Mesothelial cell of epicardium (in vitro differentiated cells): ENCODE data around the gene UPF3A. TPM values are rescaled to one million over a fixed set of nuclear protein-coding genes. Genes with fewer than 3 reads are reported as not detected.

Experiments used
- DNase-seq, 2 experiments: peaks; one replicate each; pipeline ENCODE4 v3.0.0; 2021; ENCODE audit warnings: low spot score in 2 of 2; ENCODE audit not compliant: unreplicated experiment in 2 of 2
- H3K27ac Mint-ChIP-seq: 2 replicates; pipeline ENCODE4 v1.8.0; 2021; ENCODE audit warnings: mixed read lengths
- H3K27me3 Mint-ChIP-seq: 2 replicates; pipeline ENCODE4 v1.8.0; 2021; ENCODE audit warnings: low read depth, mixed read lengths
- H3K36me3 Mint-ChIP-seq: 2 replicates; pipeline ENCODE4 v1.8.0; 2021; ENCODE audit warnings: mixed read lengths
- H3K4me1 Mint-ChIP-seq: 2 replicates; pipeline ENCODE4 v1.8.0; 2021; ENCODE audit warnings: mixed read lengths
- H3K4me3 Mint-ChIP-seq: 2 replicates; pipeline ENCODE4 v1.8.0; 2021; ENCODE audit warnings: mild to moderate bottlenecking, moderate library complexity, mixed read lengths
- H3K9me3 Mint-ChIP-seq: 2 replicates; pipeline ENCODE4 v1.8.0; 2021; ENCODE audit warnings: mixed read lengths
- total RNA-seq: library from RNA; stranded (reverse); gene quantifications from 3 replicates; pipeline ENCODE4 v1.2.1, GENCODE V29; 2021
- TF ChIP-seq, protein P1 (sequence below): fragments of 200-600 bp; sonication (generic); IDR thresholded peaks from one replicate; pipeline ENCODE4 v1.5.0; 2021; ENCODE audit warnings: antibody characterized with exemption; ENCODE audit not compliant: unreplicated experiment

The UPF3A gene
- total RNA-seq, 1 donor from 2014 or later: 123 TPM

DNA sequence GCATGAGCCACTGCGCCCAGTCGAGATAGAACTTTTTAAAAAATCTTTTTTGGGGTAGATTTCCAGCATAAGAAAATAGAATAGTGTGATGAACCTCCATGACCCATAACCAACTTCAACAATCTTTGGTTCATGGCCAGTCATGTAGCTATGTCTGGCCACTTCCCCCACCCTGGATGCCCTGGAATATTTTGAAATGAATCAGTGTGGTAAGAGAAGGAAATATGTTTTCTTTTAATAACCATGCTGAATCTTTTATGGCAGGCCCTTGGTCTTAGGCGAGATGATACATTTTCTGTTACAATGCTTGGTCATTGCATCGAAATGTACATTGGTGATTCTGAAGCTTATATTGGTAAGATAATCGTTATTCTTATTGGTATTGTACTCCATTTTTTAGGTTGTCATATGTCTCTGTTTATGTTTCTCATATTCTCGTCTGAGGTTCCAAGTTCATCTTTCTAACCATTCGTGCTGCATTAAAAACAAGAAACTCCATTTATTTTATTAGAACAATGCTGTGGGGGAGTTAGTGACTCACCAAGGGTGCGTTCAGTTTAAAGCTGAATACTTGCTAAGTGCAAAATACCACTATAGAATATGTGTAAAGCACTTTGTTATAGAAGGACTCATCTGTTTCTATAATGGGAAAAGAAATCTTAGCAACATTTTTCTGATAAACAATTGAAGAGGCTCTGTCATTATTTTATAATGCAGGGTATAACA, 16.4 kb upstream of the UPF3A start:
- TF ChIP-seq, protein P1, sequence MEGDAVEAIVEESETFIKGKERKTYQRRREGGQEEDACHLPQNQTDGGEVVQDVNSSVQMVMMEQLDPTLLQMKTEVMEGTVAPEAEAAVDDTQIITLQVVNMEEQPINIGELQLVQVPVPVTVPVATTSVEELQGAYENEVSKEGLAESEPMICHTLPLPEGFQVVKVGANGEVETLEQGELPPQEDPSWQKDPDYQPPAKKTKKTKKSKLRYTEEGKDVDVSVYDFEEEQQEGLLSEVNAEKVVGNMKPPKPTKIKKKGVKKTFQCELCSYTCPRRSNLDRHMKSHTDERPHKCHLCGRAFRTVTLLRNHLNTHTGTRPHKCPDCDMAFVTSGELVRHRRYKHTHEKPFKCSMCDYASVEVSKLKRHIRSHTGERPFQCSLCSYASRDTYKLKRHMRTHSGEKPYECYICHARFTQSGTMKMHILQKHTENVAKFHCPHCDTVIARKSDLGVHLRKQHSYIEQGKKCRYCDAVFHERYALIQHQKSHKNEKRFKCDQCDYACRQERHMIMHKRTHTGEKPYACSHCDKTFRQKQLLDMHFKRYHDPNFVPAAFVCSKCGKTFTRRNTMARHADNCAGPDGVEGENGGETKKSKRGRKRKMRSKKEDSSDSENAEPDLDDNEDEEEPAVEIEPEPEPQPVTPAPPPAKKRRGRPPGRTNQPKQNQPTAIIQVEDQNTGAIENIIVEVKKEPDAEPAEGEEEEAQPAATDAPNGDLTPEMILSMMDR: no peak
- Mint-ChIP-seq H3K4me1 (no peaks in the 10 kb centered on the region), H3K4me3 (no peak overlapping the region), H3K36me3 (peaks cover 63% of the 10 kb centered on the region), H3K27ac (no peak overlapping the region), H3K27me3 (no peaks in the 10 kb centered on the region), H3K9me3 (peaks cover 9% of the 10 kb centered on the region)
- no peak for DNase-seq

DNA sequence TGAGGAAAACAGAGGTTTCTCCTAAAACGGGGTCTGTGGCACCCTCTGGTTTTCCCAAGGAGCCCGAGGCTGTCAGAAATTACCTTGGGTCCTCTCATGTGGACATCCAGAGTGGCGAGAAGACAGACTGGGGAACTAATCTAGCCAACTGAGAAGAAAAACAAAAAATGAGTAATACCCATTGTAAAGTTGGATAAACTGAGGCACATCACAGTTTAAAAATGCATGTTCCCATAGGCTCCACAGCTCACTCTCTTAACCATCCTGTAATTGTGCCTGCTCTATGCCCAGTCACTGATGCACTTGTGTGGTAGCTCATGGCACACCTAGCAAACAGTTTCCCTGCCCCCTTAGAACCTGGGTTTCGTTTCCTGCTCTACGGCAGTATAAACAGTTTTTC, 15.2 kb upstream of the UPF3A start:
- Mint-ChIP-seq H3K9me3 (peaks cover 9% of the 10 kb centered on the region), H3K4me1 (no peaks in the 10 kb centered on the region), H3K27ac (no peak overlapping the region), H3K4me3 (no peak overlapping the region), H3K36me3 (peaks cover 60% of the 10 kb centered on the region), H3K27me3 (no peaks in the 10 kb centered on the region)
- TF ChIP-seq, protein P1: no peak
- DNase-seq: no peak

DNA sequence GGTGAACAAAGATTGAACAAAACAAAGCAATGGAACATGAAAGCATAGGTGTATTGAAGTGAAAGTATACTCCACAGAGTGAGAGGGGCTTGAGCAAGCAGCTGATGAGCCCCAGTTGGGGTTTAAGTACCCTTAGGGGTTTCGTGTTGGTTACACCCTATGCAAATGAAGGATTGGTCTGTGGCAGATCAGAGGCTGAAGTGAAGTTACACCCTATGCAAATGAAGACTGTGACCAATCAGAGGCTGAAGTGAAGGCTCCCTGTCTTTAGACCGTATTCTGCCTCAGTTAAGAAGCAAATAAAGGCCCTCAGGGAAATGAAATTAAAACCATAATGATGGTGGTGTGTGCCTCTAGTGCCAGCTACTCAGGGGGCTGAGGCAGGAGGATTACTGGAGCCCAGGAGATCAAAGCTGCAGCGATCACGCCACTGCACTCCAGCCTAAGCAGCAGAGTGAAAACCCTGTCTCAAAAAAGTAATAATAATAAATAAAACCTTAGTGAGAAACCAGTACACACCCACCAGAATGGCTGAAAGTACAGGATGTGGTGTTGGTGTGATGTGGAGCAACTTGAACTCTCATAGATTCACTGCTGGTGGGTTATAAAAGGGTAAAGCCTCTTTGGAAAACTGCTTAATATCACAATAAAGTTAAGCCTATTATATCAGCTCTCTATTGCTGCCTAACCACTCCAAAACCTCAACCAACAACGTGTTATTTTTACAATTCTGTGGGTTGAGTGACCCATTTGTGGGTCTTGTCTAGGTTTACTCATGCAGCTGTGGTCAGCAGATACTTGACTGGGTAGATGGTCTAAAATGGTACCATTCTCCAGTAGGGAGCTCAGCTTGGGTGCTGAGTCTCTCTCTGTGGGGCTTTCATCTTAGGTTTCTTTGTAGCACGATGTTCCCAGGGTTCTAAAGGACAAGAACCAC, 12.8 kb upstream of the UPF3A start:
- Mint-ChIP-seq H3K4me3 (no peak overlapping the region), H3K9me3 (peaks cover 9% of the 10 kb centered on the region), H3K27me3 (no peaks in the 10 kb centered on the region), H3K4me1 (no peaks in the 10 kb centered on the region), H3K36me3 (peaks cover 63% of the 10 kb centered on the region), H3K27ac (no peak overlapping the region)
- TF ChIP-seq, protein P1: no peak
- DNase-seq: no peak

DNA sequence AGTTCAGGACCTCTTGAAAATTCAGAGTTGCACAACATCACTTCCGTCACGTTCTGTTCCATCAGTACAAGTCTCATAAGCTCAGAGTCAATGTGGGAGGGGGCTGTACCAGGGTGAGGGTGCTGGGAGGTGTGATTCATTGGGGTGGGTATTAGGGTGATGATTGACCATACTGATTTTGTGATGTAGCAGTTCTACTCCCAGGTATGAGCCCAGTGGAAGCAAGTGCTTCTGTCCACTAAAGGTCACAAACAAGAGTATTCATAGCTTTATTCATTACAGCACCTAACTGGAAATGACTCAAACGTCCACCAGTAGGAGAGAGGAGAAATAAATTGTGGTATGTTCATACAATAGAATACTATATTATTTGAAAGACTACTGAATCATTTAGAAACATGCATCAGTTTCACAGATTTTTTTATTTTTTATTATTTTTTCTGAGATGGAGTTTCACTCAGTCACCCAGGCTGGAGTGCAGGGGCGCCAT, 12.1 kb upstream of the UPF3A start:
- DNase-seq: no peak
- Mint-ChIP-seq H3K27ac (no peak overlapping the region), H3K36me3 (peaks cover 62% of the 10 kb centered on the region), H3K9me3 (peaks cover 9% of the 10 kb centered on the region), H3K4me1 (no peaks in the 10 kb centered on the region), H3K27me3 (no peaks in the 10 kb centered on the region), H3K4me3 (no peak overlapping the region)
- TF ChIP-seq, protein P1: no peak

DNA sequence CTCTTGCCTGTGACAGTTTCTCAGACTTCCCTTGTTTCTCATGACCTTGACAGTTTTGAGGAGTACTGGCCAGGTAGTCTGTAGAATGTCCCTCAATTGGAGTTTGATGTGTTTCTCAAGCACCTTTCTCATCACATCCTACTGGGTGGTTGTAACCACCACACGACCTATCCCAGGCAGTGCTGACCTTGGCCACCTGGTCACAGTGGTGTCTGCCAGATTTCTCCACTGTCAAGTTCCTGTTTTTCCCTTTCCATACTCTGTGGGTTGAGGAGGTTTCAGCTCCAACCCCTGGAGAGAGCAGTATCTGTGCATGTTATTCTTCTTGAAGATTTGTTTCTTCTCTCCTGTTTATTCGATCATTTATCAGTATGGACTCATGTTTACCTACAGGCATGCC, 8.4 kb upstream of the UPF3A start:
- H3K36me3 Mint-ChIP-seq: peaks cover 56% of the 10 kb centered on the region
- no peak for DNase-seq
- no peak overlapping the region for H3K27ac Mint-ChIP-seq
- no peaks in the 10 kb centered on the region for H3K27me3 Mint-ChIP-seq
- H3K4me3 Mint-ChIP-seq: no peak overlapping the region
- peaks cover 9% of the 10 kb centered on the region for H3K9me3 Mint-ChIP-seq
- TF ChIP-seq, protein P1: no peak
- no peaks in the 10 kb centered on the region for H3K4me1 Mint-ChIP-seq
